GM23338 (cell line): Measurements from ENCODE around the gene BCAS3. TPM values are rescaled to one million over a fixed set of nuclear protein-coding genes. Genes with fewer than 3 reads are reported as not detected.

Experiments
- ATAC-seq: fragments of 200-7000 bp; cut with Tn5 transposase; 3 replicates; pipeline ENCODE4 v1.9.1; 2020
- DNase-seq: peaks from one replicate; pipeline ENCODE4 v3.0.0-alpha.2; 2015; ENCODE audit warnings: low spot score
- H2AFZ ChIP-seq: fragments of 200-600 bp; sonication (generic); 2 replicates; pipeline ENCODE4 v1.8.0; 2016; ENCODE audit warnings: antibody characterized with exemption, mild to moderate bottlenecking, moderate library complexity
- H3F3A ChIP-seq: fragments of 200-600 bp; sonication (generic); replicated peaks from 2 replicates; pipeline ENCODE4 v1.8.0; 2017; ENCODE audit warnings: antibody characterized with exemption, mixed run types, low read depth
- H3K27ac ChIP-seq: fragments of 200-600 bp; sonication (generic); 2 replicates; pipeline ENCODE4 v1.6.1; 2016; ENCODE audit warnings: low read depth
- H3K27me3 ChIP-seq: fragments of 200-600 bp; sonication (generic); 2 replicates; pipeline ENCODE4 v1.8.0; 2016; ENCODE audit warnings: mild to moderate bottlenecking, mixed run types, moderate library complexity; ENCODE audit not compliant: insufficient read depth
- H3K36me3 ChIP-seq: fragments of 200-600 bp; sonication (generic); 2 replicates; pipeline ENCODE4 v1.8.0; 2016; ENCODE audit warnings: mild to moderate bottlenecking; ENCODE audit not compliant: insufficient read depth
- H3K4me1 ChIP-seq: fragments of 200-600 bp; sonication (generic); 2 replicates; pipeline ENCODE4 v1.8.0; 2016; ENCODE audit warnings: mild to moderate bottlenecking, moderate library complexity; ENCODE audit not compliant: insufficient read depth
- H3K4me2 ChIP-seq: fragments of 200-600 bp; sonication (generic); 2 replicates; pipeline ENCODE4 v1.7.1; 2017; ENCODE audit warnings: mixed run types
- H3K4me3 ChIP-seq: fragments of 200-600 bp; sonication (generic); 2 replicates; pipeline ENCODE4 v1.6.1; 2016; ENCODE audit warnings: mixed run types
- H3K79me2 ChIP-seq: fragments of 200-600 bp; sonication (generic); replicated peaks from 2 replicates; pipeline ENCODE4 v1.8.0; 2017; ENCODE audit warnings: mild to moderate bottlenecking; ENCODE audit not compliant: insufficient read depth
- H3K9me2 ChIP-seq: fragments of 200-600 bp; sonication (generic); 2 replicates; pipeline ENCODE4 v1.8.0; 2017; ENCODE audit not compliant: insufficient read depth
- H4K20me1 ChIP-seq: fragments of 200-600 bp; sonication (generic); replicated peaks from 2 replicates; pipeline ENCODE4 v1.8.0; 2017; ENCODE audit warnings: mild to moderate bottlenecking; ENCODE audit not compliant: insufficient read depth
- H3K27ac Mint-ChIP-seq: 2 replicates; pipeline ENCODE4 v1.8.0; 2020; ENCODE audit warnings: inconsistent platforms, mild to moderate bottlenecking, moderate library complexity, mixed read lengths
- H3K27me3 Mint-ChIP-seq: 3 replicates; pipeline ENCODE4 v1.8.0; 2022; ENCODE audit warnings: low read depth, mild to moderate bottlenecking, moderate library complexity, mixed read lengths, inconsistent platforms; ENCODE audit not compliant: insufficient read depth, poor library complexity
- H3K36me3 Mint-ChIP-seq: 3 replicates; pipeline ENCODE4 v1.8.0; 2021; ENCODE audit warnings: low read depth, mild to moderate bottlenecking, inconsistent platforms, moderate library complexity, mixed read lengths
- H3K4me1 Mint-ChIP-seq: 3 replicates; pipeline ENCODE4 v1.8.0; 2020; ENCODE audit warnings: mild to moderate bottlenecking, inconsistent platforms, mixed read lengths
- H3K4me3 Mint-ChIP-seq: 3 replicates; pipeline ENCODE4 v1.8.0; 2021; ENCODE audit warnings: moderate library complexity, mild to moderate bottlenecking, inconsistent platforms, mixed read lengths
- H3K9me3 Mint-ChIP-seq: 3 replicates; pipeline ENCODE4 v1.8.0; 2020; ENCODE audit warnings: moderate library complexity, mild to moderate bottlenecking, inconsistent platforms, mixed read lengths
- CREB1 ChIP-seq: fragments of 250-450 bp; sonication (Bioruptor Pico); IDR thresholded peaks from 2 replicates; pipeline ENCODE4 v1.5.0; 2020; ENCODE audit warnings: low read depth, mild to moderate bottlenecking, moderate library complexity
- EZH2phosphoT487 ChIP-seq: fragments of 200-600 bp; sonication (generic); IDR thresholded peaks from one replicate; pipeline ENCODE4 v1.8.1; 2018; ENCODE audit warnings: antibody characterized with exemption; ENCODE audit not compliant: unreplicated experiment
- NANOG ChIP-seq: IDR thresholded peaks from 2 replicates; pipeline ENCODE4 v1.6.1; 2016; ENCODE audit warnings: antibody characterized with exemption, borderline replicate concordance
- POLR2AphosphoS5 ChIP-seq: IDR thresholded peaks from 2 replicates; pipeline ENCODE4 v1.6.1; 2016; ENCODE audit warnings: antibody characterized with exemption, low read depth
- ZNF114 ChIP-seq: fragments of 250-450 bp; sonication (Bioruptor Pico); IDR thresholded peaks from 2 replicates; pipeline ENCODE4 v1.5.0; 2020; ENCODE audit warnings: mild to moderate bottlenecking, moderate library complexity
- ZNF331 ChIP-seq: fragments of 250-450 bp; sonication (Bioruptor Pico); IDR thresholded peaks from 2 replicates; pipeline ENCODE4 v1.5.0; 2020; ENCODE audit warnings: low read depth, mild to moderate bottlenecking, moderate library complexity
- polyA plus RNA-seq: library from polyadenylated mRNA; unstranded; fragments of >200 nt; fragmentation: Nextera tagmentation; extraction: Ambion mirVana; gene quantifications from 2 replicates; pipeline ENCODE4 v1.2.1, GENCODE V29; 2016
- total RNA-seq: library from RNA; depleted of rRNA; stranded (reverse); fragments of >200 nt; shearing (Covaris generic); gene quantifications from 2 replicates; pipeline ENCODE4 v1.2.3, GENCODE V29; 2014
- TF ChIP-seq, protein P1 (sequence below): IDR thresholded peaks from one replicate; pipeline ENCODE4 v1.6.1; 2018; ENCODE audit warnings: antibody characterized with exemption; ENCODE audit not compliant: unreplicated experiment
- TF ChIP-seq, protein P2 (sequence below), 2 experiments: fragments of 200-600 bp in 1 of 2; sonication (generic) in 1 of 2; conservative IDR thresholded peaks; 2 replicates each; pipeline versions ENCODE4 v1.5.1 to v1.6.1; 2016 to 2017; ENCODE audit warnings: antibody characterized with exemption in 2 of 2, low read depth in 2 of 2, mild to moderate bottlenecking in 2 of 2, moderate library complexity in 1 of 2

Gene BCAS3
- total and polyA plus RNA-seq, 2 experiments from 2014 or later = 8.2 to 28.0 TPM

DNA sequence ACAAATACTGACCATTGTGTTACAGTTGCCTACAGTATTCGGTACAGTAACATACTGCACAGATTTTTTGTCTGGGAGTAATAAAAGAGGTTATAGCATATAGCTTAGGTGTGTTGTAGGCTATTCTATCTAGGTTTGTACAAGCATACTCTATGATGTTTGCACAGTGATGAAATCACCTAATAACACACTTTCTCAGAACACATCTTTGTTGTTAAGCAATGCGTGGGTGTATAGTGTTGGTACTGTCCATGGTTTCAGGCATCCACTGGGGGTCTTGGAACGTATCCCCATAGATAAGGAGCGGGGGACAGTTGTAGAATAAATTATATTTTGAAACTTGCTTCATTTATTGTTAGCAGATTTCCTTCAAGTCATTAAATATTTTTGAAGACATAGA lies 428.7 kb downstream of the BCAS3 start:
- H2AFZ ChIP-seq = no peak overlapping the region
- no peak overlapping the region for H3K27ac ChIP-seq
- no peaks in the 10 kb centered on the region for H3K9me2 ChIP-seq
- Mint-ChIP-seq H3K27ac (no peak overlapping the region), H3K36me3 (peaks cover 9% of the 10 kb centered on the region), H3K9me3 (peaks cover 9% of the 10 kb centered on the region), H3K4me1 (no peaks in the 10 kb centered on the region; the same call in 2 of the 3 replicates), H3K4me3 (no peak overlapping the region), H3K27me3 (no peaks in the 10 kb centered on the region)
- ATAC-seq (no peak), DNase-seq (no peak)
- H3K36me3 ChIP-seq = no peaks in the 10 kb centered on the region
- no peaks in the 10 kb centered on the region for H3F3A ChIP-seq
- H3K4me3 ChIP-seq = no peak overlapping the region
- H3K27me3 ChIP-seq = no peaks in the 10 kb centered on the region
- no peak overlapping the region for H3K4me2 ChIP-seq
- H3K4me1 ChIP-seq = no peaks in the 10 kb centered on the region
- no peaks in the 10 kb centered on the region for H3K79me2 ChIP-seq
- TF ChIP-seq, protein P1, sequence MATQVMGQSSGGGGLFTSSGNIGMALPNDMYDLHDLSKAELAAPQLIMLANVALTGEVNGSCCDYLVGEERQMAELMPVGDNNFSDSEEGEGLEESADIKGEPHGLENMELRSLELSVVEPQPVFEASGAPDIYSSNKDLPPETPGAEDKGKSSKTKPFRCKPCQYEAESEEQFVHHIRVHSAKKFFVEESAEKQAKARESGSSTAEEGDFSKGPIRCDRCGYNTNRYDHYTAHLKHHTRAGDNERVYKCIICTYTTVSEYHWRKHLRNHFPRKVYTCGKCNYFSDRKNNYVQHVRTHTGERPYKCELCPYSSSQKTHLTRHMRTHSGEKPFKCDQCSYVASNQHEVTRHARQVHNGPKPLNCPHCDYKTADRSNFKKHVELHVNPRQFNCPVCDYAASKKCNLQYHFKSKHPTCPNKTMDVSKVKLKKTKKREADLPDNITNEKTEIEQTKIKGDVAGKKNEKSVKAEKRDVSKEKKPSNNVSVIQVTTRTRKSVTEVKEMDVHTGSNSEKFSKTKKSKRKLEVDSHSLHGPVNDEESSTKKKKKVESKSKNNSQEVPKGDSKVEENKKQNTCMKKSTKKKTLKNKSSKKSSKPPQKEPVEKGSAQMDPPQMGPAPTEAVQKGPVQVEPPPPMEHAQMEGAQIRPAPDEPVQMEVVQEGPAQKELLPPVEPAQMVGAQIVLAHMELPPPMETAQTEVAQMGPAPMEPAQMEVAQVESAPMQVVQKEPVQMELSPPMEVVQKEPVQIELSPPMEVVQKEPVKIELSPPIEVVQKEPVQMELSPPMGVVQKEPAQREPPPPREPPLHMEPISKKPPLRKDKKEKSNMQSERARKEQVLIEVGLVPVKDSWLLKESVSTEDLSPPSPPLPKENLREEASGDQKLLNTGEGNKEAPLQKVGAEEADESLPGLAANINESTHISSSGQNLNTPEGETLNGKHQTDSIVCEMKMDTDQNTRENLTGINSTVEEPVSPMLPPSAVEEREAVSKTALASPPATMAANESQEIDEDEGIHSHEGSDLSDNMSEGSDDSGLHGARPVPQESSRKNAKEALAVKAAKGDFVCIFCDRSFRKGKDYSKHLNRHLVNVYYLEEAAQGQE = peak; percentile 11
- no peak for TF ChIP-seq ZNF331 (CRISPR knock-in tag)
- H4K20me1 ChIP-seq = no peaks in the 10 kb centered on the region

DNA sequence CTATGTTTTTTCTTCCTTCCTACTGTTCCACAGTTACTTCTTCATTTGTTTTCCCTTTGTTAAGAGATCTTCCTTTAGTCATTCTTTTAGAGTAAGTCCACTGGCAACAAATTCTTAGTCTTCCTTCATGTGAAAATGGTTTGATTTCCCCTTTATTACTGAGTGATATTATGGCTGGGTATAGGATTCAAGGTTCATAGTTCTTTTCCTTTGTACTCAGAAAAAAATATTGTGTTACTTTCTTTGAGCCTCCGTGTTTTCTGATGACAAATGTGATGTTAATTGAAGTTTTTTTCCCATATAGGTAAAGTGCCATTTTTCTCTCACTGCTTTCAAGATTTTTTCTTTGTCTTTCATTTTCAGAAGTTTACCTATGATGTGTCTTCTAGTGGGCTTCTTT lies 438.9 kb downstream of the BCAS3 start:
- Histone ChIP-seq H3K9me2 (no peaks in the 10 kb centered on the region; the same call in 1 of the 2 replicates), H3K79me2 (no peaks in the 10 kb centered on the region), H3K4me3 (no peak overlapping the region), H4K20me1 (no peaks in the 10 kb centered on the region), H3F3A (no peaks in the 10 kb centered on the region), H3K27ac (no peak overlapping the region), H3K4me2 (no peak overlapping the region), H3K27me3 (no peaks in the 10 kb centered on the region), H2AFZ (no peak overlapping the region), H3K4me1 (no peaks in the 10 kb centered on the region), H3K36me3 (no peaks in the 10 kb centered on the region)
- Mint-ChIP-seq H3K36me3 (no peaks in the 10 kb centered on the region; the same call in 2 of the 3 replicates), H3K4me1 (no peaks in the 10 kb centered on the region), H3K9me3 (no peaks in the 10 kb centered on the region; the same call in 1 of the 3 replicates), H3K4me3 (no peak overlapping the region), H3K27ac (no peak overlapping the region), H3K27me3 (no peaks in the 10 kb centered on the region)
- no peak for TF ChIP-seq CREB1 (CRISPR knock-in tag)
- TF ChIP-seq, protein P2, sequence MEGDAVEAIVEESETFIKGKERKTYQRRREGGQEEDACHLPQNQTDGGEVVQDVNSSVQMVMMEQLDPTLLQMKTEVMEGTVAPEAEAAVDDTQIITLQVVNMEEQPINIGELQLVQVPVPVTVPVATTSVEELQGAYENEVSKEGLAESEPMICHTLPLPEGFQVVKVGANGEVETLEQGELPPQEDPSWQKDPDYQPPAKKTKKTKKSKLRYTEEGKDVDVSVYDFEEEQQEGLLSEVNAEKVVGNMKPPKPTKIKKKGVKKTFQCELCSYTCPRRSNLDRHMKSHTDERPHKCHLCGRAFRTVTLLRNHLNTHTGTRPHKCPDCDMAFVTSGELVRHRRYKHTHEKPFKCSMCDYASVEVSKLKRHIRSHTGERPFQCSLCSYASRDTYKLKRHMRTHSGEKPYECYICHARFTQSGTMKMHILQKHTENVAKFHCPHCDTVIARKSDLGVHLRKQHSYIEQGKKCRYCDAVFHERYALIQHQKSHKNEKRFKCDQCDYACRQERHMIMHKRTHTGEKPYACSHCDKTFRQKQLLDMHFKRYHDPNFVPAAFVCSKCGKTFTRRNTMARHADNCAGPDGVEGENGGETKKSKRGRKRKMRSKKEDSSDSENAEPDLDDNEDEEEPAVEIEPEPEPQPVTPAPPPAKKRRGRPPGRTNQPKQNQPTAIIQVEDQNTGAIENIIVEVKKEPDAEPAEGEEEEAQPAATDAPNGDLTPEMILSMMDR (conservative IDR thresholded peaks at IDR 0.05; ENCODE audit: low read depth in 2 of 2) = no peak
- ATAC-seq (no peak), DNase-seq (no peak)

DNA sequence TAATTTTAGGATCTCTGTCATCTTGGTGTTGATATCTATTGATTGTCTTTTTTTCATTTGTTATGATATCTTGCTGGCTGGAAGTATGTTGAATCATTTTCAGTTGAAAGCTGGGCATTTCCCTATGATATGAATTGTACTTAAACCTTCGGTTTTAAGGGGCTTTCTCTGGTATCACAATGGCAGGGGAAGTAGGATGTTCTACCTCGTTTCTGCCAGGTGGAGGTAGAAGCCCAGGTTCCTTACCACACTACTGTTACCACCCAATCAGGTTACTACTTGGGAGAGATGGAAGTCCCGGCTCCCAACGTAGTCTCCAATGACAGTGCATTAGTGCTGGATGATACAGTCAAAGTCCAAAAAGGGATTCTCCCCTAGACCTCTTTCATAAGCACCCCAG lies 440.3 kb downstream of the BCAS3 start:
- Histone ChIP-seq H3K4me1 (no peaks in the 10 kb centered on the region), H3F3A (no peaks in the 10 kb centered on the region)
- peaks cover 2% of the 10 kb centered on the region for H3K27me3 Mint-ChIP-seq

More for the DNA sequence above, 440.3 kb downstream of the BCAS3 start:
- no peaks in the 10 kb centered on the region; the same call in 1 of the 3 replicates for H3K4me1 Mint-ChIP-seq
- no peaks in the 10 kb centered on the region; the same call in 1 of the 2 replicates for H3K9me2 ChIP-seq
- no peaks in the 10 kb centered on the region; the same call in 2 of the 3 replicates for H3K36me3 Mint-ChIP-seq
- no peak overlapping the region for H2AFZ ChIP-seq
- ATAC-seq (no peak), DNase-seq (peak; percentile 11)
- no peak overlapping the region for H3K4me2 ChIP-seq
- no peak overlapping the region for H3K4me3 Mint-ChIP-seq
- no peaks in the 10 kb centered on the region for H3K79me2 ChIP-seq
- no peaks in the 10 kb centered on the region; the same call in 1 of the 3 replicates for H3K9me3 Mint-ChIP-seq
- TF ChIP-seq NANOG (no peak), CREB1 (CRISPR knock-in tag) (no peak), EZH2phosphoT487 (no peak), POLR2AphosphoS5 (no peak), ZNF114 (no peak)
- no peaks in the 10 kb centered on the region for H3K36me3 ChIP-seq
- H3K4me3 ChIP-seq = no peak overlapping the region
- H3K27ac Mint-ChIP-seq = no peak overlapping the region
- no peaks in the 10 kb centered on the region for H4K20me1 ChIP-seq
- no peaks in the 10 kb centered on the region for H3K27me3 ChIP-seq
- H3K27ac ChIP-seq = no peak overlapping the region
